ACC112 (cell line): ENCODE results near the gene CSRP1.
A peak's percentile ranks its signal among the peaks of the same experiment; 100 is the strongest.
"Not testable (repeated sequence)": the region's sequence is repeated elsewhere in the genome, so short reads cannot be mapped to it uniquely, and the experiment has no call there.

ENCODE experiments used
- H2AFZ ChIP-seq: fragments of 200-600 bp; sonication (generic); one replicate; pipeline ENCODE4 v1.6.0; 2017; ENCODE audit warnings: antibody characterized with exemption, low read length; ENCODE audit not compliant: unreplicated experiment
- H3K27ac ChIP-seq: fragments of 200-600 bp; sonication (generic); 2 replicates; pipeline ENCODE4 v1.5.1; 2014; ENCODE audit warnings: low read depth, mild to moderate bottlenecking, antibody characterized with exemption, low read length, moderate library complexity
- H3K27me3 ChIP-seq: fragments of 200-600 bp; sonication (generic); 2 replicates; pipeline ENCODE4 v1.6.1; 2014; ENCODE audit warnings: mild to moderate bottlenecking, antibody characterized with exemption, low read length, moderate library complexity, mixed read lengths; ENCODE audit not compliant: insufficient read depth
- H3K36me3 ChIP-seq: fragments of 200-600 bp; sonication (generic); 2 replicates; pipeline ENCODE4 v1.6.1; 2016; ENCODE audit warnings: mild to moderate bottlenecking, antibody characterized with exemption, low read length, moderate library complexity, mixed read lengths; ENCODE audit not compliant: insufficient read depth
- H3K4me1 ChIP-seq: fragments of 200-600 bp; sonication (generic); one replicate; pipeline ENCODE4 v1.6.1; 2016; ENCODE audit warnings: low read length, mixed read lengths; ENCODE audit not compliant: insufficient read depth, unreplicated experiment, control insufficient read depth
- H3K4me3 ChIP-seq: fragments of 200-600 bp; sonication (generic); 2 replicates; pipeline ENCODE4 v1.5.1; 2014; ENCODE audit warnings: mild to moderate bottlenecking, low read depth, low read length
- H3K79me2 ChIP-seq: fragments of 200-600 bp; sonication (generic); one replicate; pipeline ENCODE4 v1.6.0; 2016; ENCODE audit warnings: low read length; ENCODE audit not compliant: control insufficient read depth, unreplicated experiment, insufficient read depth

Gene CSRP1

GRCh38 chr1:201483373-201483949 is 23.5 kb downstream of the CSRP1 start:
- Histone ChIP-seq H3K4me1 (peaks cover 12% of the 10 kb centered on the region), H3K4me3 (no peak overlapping the region), H3K79me2 (peaks cover 5% of the 10 kb centered on the region), H3K27ac (no peak overlapping the region), H3K27me3 (no peaks in the 10 kb centered on the region), H3K36me3 (peaks cover 15% of the 10 kb centered on the region; the same call in 1 of the 2 replicates), H2AFZ (no peak overlapping the region)

- Histone ChIP-seq H3K36me3 (peaks cover 9% of the 10 kb centered on the region; the same call in 1 of the 2 replicates), H3K4me1 (peaks cover 6% of the 10 kb centered on the region), H3K79me2 (no peaks in the 10 kb centered on the region), H2AFZ (no peak overlapping the region), H3K27ac (no peak overlapping the region), H3K4me3 (no peak overlapping the region), H3K27me3 (no peaks in the 10 kb centered on the region)
Observed at GRCh38 chr1:201482755-201483154, 24.2 kb downstream of the CSRP1 start.

- Histone ChIP-seq H2AFZ (no peak overlapping the region), H3K4me3 (no peak overlapping the region)
Observed at GRCh38 chr1:201481761-201482493, 25.0 kb downstream of the CSRP1 start.

GRCh38 chr1:201481004-201481380 is 25.9 kb downstream of the CSRP1 start:
- peak overlapping the region; percentile 67 for H3K4me3 ChIP-seq
- no peak overlapping the region for H3K27ac ChIP-seq
- no peaks in the 10 kb centered on the region for H3K36me3 ChIP-seq
- H3K79me2 ChIP-seq: no peaks in the 10 kb centered on the region
- H2AFZ ChIP-seq: peak overlapping the region; percentile 75
- H3K4me1 ChIP-seq: peaks cover 5% of the 10 kb centered on the region
- no peaks in the 10 kb centered on the region for H3K27me3 ChIP-seq

More at GRCh38 chr1:201481761-201482493, 25.0 kb downstream of the CSRP1 start:
- Histone ChIP-seq H3K4me1 (peaks cover 5% of the 10 kb centered on the region), H3K36me3 (0 out of 2 replicates have a peak, but pooled peaks cover under 1% of the 10 kb centered on the region), H3K79me2 (no peaks in the 10 kb centered on the region), H3K27me3 (no peaks in the 10 kb centered on the region), H3K27ac (no peak overlapping the region)

GRCh38 chr1:201480231-201481003 is 26.5 kb downstream of the CSRP1 start:
- Histone ChIP-seq H3K4me1 (peaks cover 7% of the 10 kb centered on the region), H3K36me3 (no peaks in the 10 kb centered on the region), H3K27me3 (no peaks in the 10 kb centered on the region), H3K4me3 (peak overlapping the region; percentile 67), H3K79me2 (no peaks in the 10 kb centered on the region), H2AFZ (peak overlapping the region; percentile 75), H3K27ac (no peak overlapping the region)

- no peak overlapping the region for H2AFZ ChIP-seq
- H3K4me3 ChIP-seq: no peak overlapping the region
- no peaks in the 10 kb centered on the region for H3K79me2 ChIP-seq
- H3K27me3 ChIP-seq: no peaks in the 10 kb centered on the region
- no peak overlapping the region for H3K27ac ChIP-seq
- H3K36me3 ChIP-seq: no peaks in the 10 kb centered on the region
- H3K4me1 ChIP-seq: peaks cover 13% of the 10 kb centered on the region
Observed at GRCh38 chr1:201479201-201479730, 27.7 kb downstream of the CSRP1 start.

GRCh38 chr1:201478666-201479065 is 28.3 kb downstream of the CSRP1 start:
- H3K27ac ChIP-seq, H3K27me3 ChIP-seq: not testable (repeated sequence)
- H3K4me1 ChIP-seq: peaks cover 13% of the 10 kb centered on the region

GRCh38 chr1:201476670-201477344 is 30.1 kb downstream of the CSRP1 start:
- Histone ChIP-seq H3K27me3 (no peaks in the 10 kb centered on the region), H3K4me1 (peaks cover 16% of the 10 kb centered on the region), H3K36me3 (no peaks in the 10 kb centered on the region), H3K4me3 (no peak overlapping the region), H3K27ac (no peak overlapping the region), H2AFZ (no peak overlapping the region), H3K79me2 (no peaks in the 10 kb centered on the region)

More at GRCh38 chr1:201478666-201479065, 28.3 kb downstream of the CSRP1 start:
- not testable (repeated sequence) for H3K4me3 ChIP-seq, H2AFZ ChIP-seq, H3K36me3 ChIP-seq, H3K79me2 ChIP-seq

GRCh38 chr1:201475915-201476669 is 30.8 kb downstream of the CSRP1 start:
- no peaks in the 10 kb centered on the region for H3K27me3 ChIP-seq
- no peak overlapping the region for H2AFZ ChIP-seq
- no peaks in the 10 kb centered on the region for H3K79me2 ChIP-seq
- no peak overlapping the region for H3K4me3 ChIP-seq
- no peak overlapping the region for H3K27ac ChIP-seq
- H3K4me1 ChIP-seq: peaks cover 22% of the 10 kb centered on the region
- H3K36me3 ChIP-seq: no peaks in the 10 kb centered on the region

GRCh38 chr1:201475130-201475529 is 31.8 kb downstream of the CSRP1 start:
- Histone ChIP-seq H3K4me1 (peaks cover 17% of the 10 kb centered on the region), H2AFZ (no peak overlapping the region), H3K4me3 (no peak overlapping the region), H3K27me3 (no peaks in the 10 kb centered on the region), H3K27ac (no peak overlapping the region), H3K36me3 (no peaks in the 10 kb centered on the region), H3K79me2 (no peaks in the 10 kb centered on the region)
